NB4 (cell line): ENCODE results near the gene CLSTN2.

ENCODE experiments used
- CTCF ChIP-seq: IDR thresholded peaks from one replicate; pipeline ENCODE4 v1.5.1; 2012; ENCODE audit warnings: low read depth, low read length
- MYC ChIP-seq: IDR thresholded peaks from 2 replicates; pipeline ENCODE4 v1.6.1; 2011; ENCODE audit warnings: low read depth, low read length
- POLR2A ChIP-seq: IDR thresholded peaks from 2 replicates; pipeline ENCODE4 v1.6.1; 2011; ENCODE audit warnings: mild to moderate bottlenecking; ENCODE audit not compliant: insufficient read length; ENCODE audit errors: extremely low read depth

GRCh38 chr3:140094487-140094886, 159.5 kb downstream of the CLSTN2 start:
- TF ChIP-seq CTCF: no peak
- TF ChIP-seq POLR2A: no peak
- no peak for TF ChIP-seq MYC
